Keratinocyte (primary cell): ENCODE results near the gene SEPTIN10. TPM values are rescaled to one million over a fixed set of nuclear protein-coding genes. Genes with fewer than 3 reads are reported as not detected.

ENCODE experiments used
- DNase-seq: peaks from one replicate; pipeline ENCODE4 v3.0.0-alpha.2; 2011; ENCODE audit warnings: low read depth, missing footprints, low spot score
- FAIRE-seq: peaks from 2 replicates; lab custom pipeline; 2011; peaks lifted over from hg19 to GRCh38; lab: Jason Lieb, UNC
- H2AFZ ChIP-seq: 2 replicates; pipeline ENCODE4 v1.6.0; 2012; ENCODE audit warnings: low read length, control low read depth, inconsistent platforms; ENCODE audit not compliant: control insufficient read depth
- H3K27ac ChIP-seq: 2 replicates; pipeline ENCODE4 v1.5.1; 2011; ENCODE audit warnings: low read length; ENCODE audit not compliant: control insufficient read depth, insufficient read depth
- H3K27me3 ChIP-seq: 3 replicates; pipeline ENCODE4 v1.6.0; 2011; ENCODE audit warnings: low read length; ENCODE audit not compliant: control insufficient read depth, insufficient read depth; ENCODE audit errors: extremely low read depth
- H3K36me3 ChIP-seq, 2 experiments: 2 replicates in 1 of 2; 3 replicates in 1 of 2; pipeline ENCODE4 v1.5.1; 2011; ENCODE audit warnings: low read length in 2 of 2, mild to moderate bottlenecking in 1 of 2; ENCODE audit not compliant: control insufficient read depth in 2 of 2, insufficient read depth in 2 of 2; ENCODE audit errors: extremely low read depth in 1 of 2
- H3K4me1 ChIP-seq: 3 replicates; pipeline ENCODE4 v1.5.1; 2011; ENCODE audit warnings: low read length; ENCODE audit not compliant: control insufficient read depth, insufficient read depth; ENCODE audit errors: extremely low read depth
- H3K4me2 ChIP-seq: 3 replicates; pipeline ENCODE4 v1.6.0; 2011; ENCODE audit warnings: low read depth, low read length; ENCODE audit not compliant: control insufficient read depth, insufficient read depth; ENCODE audit errors: extremely low read depth
- H3K4me3 ChIP-seq, 3 experiments: fragments of 200-600 bp in 1 of 3; sonication (generic) in 1 of 3; 2 replicates in 2 of 3; 3 replicates in 1 of 3; pipeline ENCODE4 v1.5.1; 2011 to 2016; ENCODE audit warnings: low read length in 3 of 3, mild to moderate bottlenecking in 3 of 3, control low read depth in 2 of 3, inconsistent platforms in 1 of 3, low read depth in 1 of 3, mixed read lengths in 1 of 3, mixed run types in 1 of 3, moderate library complexity in 1 of 3; ENCODE audit not compliant: control insufficient read depth in 2 of 3, insufficient read depth in 2 of 3; ENCODE audit errors: extremely low read depth in 1 of 3
- H3K79me2 ChIP-seq: 2 replicates; pipeline ENCODE4 v1.6.0; 2012; ENCODE audit warnings: low read length; ENCODE audit not compliant: control insufficient read depth, insufficient read depth
- H3K9ac ChIP-seq: 3 replicates; pipeline ENCODE4 v1.6.0; 2011; ENCODE audit warnings: low read length; ENCODE audit not compliant: control insufficient read depth, insufficient read depth; ENCODE audit errors: extremely low read depth
- H3K9me1 ChIP-seq: 3 replicates; pipeline ENCODE4 v1.6.0; 2011; ENCODE audit warnings: low read length; ENCODE audit not compliant: control insufficient read depth, insufficient read depth; ENCODE audit errors: extremely low read depth
- H3K9me3 ChIP-seq: 2 replicates; pipeline ENCODE4 v1.5.1; 2012; ENCODE audit warnings: low read depth, low read length; ENCODE audit not compliant: control insufficient read depth
- H4K20me1 ChIP-seq: 3 replicates; pipeline ENCODE4 v1.6.0; 2011; ENCODE audit warnings: low read length; ENCODE audit not compliant: control insufficient read depth, insufficient read depth; ENCODE audit errors: extremely low read depth
- EZH2 ChIP-seq: IDR thresholded peaks from one replicate; pipeline ENCODE4 v1.6.1; 2012; ENCODE audit warnings: inconsistent platforms, mild to moderate bottlenecking, low read length, moderate library complexity
- dilution Hi-C: fragments of 300-500 bp; cut with MboI; formaldehyde crosslinking; loops from one replicate; pipeline ENCODE4 v1.7.0; 2020; ENCODE audit warnings: low sequenced_read_pairs; ENCODE audit not compliant: extremely low pct_ligation_motif_present
- polyA plus RNA-seq, 5 experiments: library from polyadenylated mRNA; depleted of rRNA in 3 of 5; stranded (reverse) in 3 of 5; stranded (forward) in 1 of 5; unstranded in 1 of 5; fragments of >200 nt; gene quantifications; 1 replicate in 1 of 5; 2 replicates in 3 of 5; 3 replicates in 1 of 5; pipeline versions ENCODE4 v1.2.1 to v1.2.3, GENCODE V29; 2011 to 2012; ENCODE audit warnings: missing spikeins in 2 of 5, low read depth in 1 of 5, low replicate concordance in 1 of 5
- TF ChIP-seq, protein P1 (sequence below), 3 experiments: IDR thresholded peaks in 1 of 3; conservative IDR thresholded peaks in 1 of 3; optimal IDR thresholded peaks in 1 of 3; 2 replicates in 2 of 3; 3 replicates in 1 of 3; pipeline versions ENCODE3 to v1.5.1; 2011; ENCODE audit warnings: low read length in 3 of 3, mild to moderate bottlenecking in 3 of 3, moderate library complexity in 2 of 3, control low read depth in 1 of 3, inconsistent platforms in 1 of 3; ENCODE audit not compliant: insufficient read depth in 2 of 3; ENCODE audit errors: extremely low read depth in 1 of 3

SEPTIN10 gene
- polyA plus RNA-seq, 1 donor (not counting 4 experiments of a cell fraction or from before 2014, with no cell fraction given) = 72.6 TPM

DNA sequence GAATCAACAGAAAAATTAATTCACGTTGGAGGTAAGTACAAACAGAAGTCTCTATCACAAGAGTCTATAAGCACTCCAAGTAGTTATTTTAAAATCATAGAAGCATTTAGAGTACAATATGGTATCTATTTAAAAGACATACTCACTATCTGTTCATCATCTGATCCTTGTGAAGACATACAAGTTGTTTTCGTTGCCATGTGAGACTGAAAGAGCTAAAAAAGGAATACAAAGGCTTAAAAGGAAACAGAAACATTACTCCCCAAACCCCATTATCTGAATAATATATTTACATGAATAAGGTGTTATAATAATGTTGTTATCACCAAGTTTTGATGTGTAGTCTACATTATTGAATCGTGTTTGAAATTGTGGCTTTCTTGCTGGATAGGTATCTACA lies 20.9 kb downstream of the SEPTIN10 start:
- DNase-seq = no peak
- Histone ChIP-seq H3K27ac (no peak overlapping the region), H3K36me3 (peaks cover 4 to 11% of the 10 kb centered on the region in 2 experiments), H3K27me3 (no peaks in the 10 kb centered on the region), H3K9me1 (peaks cover 4% of the 10 kb centered on the region), H4K20me1 (peaks cover 5% of the 10 kb centered on the region), H3K4me1 (peaks cover 22% of the 10 kb centered on the region), H3K4me2 (no peak overlapping the region), H3K79me2 (peaks cover 69% of the 10 kb centered on the region), H3K9me3 (no peaks in the 10 kb centered on the region), H3K4me3 (no peak overlapping the region), H2AFZ (no peak overlapping the region), H3K9ac (no peak overlapping the region)
- no peak for FAIRE-seq
- no peak for TF ChIP-seq EZH2
- TF ChIP-seq, protein P1, sequence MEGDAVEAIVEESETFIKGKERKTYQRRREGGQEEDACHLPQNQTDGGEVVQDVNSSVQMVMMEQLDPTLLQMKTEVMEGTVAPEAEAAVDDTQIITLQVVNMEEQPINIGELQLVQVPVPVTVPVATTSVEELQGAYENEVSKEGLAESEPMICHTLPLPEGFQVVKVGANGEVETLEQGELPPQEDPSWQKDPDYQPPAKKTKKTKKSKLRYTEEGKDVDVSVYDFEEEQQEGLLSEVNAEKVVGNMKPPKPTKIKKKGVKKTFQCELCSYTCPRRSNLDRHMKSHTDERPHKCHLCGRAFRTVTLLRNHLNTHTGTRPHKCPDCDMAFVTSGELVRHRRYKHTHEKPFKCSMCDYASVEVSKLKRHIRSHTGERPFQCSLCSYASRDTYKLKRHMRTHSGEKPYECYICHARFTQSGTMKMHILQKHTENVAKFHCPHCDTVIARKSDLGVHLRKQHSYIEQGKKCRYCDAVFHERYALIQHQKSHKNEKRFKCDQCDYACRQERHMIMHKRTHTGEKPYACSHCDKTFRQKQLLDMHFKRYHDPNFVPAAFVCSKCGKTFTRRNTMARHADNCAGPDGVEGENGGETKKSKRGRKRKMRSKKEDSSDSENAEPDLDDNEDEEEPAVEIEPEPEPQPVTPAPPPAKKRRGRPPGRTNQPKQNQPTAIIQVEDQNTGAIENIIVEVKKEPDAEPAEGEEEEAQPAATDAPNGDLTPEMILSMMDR (optimal IDR thresholded peaks at IDR 0.05 in 1 of 3, IDR thresholded peaks at IDR 0.05 in 1 of 3, conservative IDR thresholded peaks at IDR 0.05 in 1 of 3; ENCODE audit: extremely low read depth in 1 of 3, insufficient read depth in 2 of 3, low read length in 3 of 3) = no peak
- dilution Hi-C loops = no loop called here

DNA sequence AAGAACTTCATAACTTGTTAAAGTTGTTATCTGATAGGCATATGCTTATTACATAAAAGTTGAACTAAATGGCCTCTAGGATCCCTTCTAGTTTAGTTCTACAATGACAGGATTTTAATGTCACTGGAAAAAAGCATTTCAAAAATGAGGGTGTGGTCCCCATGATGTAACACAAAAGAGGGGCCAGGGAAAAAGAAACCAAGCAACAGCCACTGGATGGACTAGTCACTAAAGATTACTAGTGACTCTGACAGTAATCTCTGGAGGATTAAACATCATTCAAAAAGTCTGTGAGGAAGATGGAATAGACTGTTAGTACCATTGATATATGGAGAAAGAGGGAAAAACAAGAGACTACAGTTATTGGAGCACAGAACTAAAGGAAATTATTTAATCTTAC lies 22.6 kb downstream of the SEPTIN10 start:
- dilution Hi-C loops = no loop called here
- Histone ChIP-seq H4K20me1 (peaks cover 5% of the 10 kb centered on the region), H3K4me2 (no peak overlapping the region), H3K4me1 (peaks cover 29% of the 10 kb centered on the region), H3K79me2 (peaks cover 64% of the 10 kb centered on the region), H3K9me1 (peaks cover 4% of the 10 kb centered on the region), H3K4me3 (no peak overlapping the region), H3K27ac (no peak overlapping the region), H3K36me3 (peaks cover 4 to 11% of the 10 kb centered on the region in 2 experiments), H3K27me3 (no peaks in the 10 kb centered on the region), H2AFZ (no peak overlapping the region), H3K9ac (no peak overlapping the region), H3K9me3 (no peaks in the 10 kb centered on the region)
- FAIRE-seq (no peak), DNase-seq (no peak)
- no peak for TF ChIP-seq EZH2
- TF ChIP-seq, protein P1 (optimal IDR thresholded peaks at IDR 0.05 in 1 of 3, IDR thresholded peaks at IDR 0.05 in 1 of 3, conservative IDR thresholded peaks at IDR 0.05 in 1 of 3; ENCODE audit: extremely low read depth in 1 of 3, insufficient read depth in 2 of 3, low read length in 3 of 3) = no peak
